Mucosa of descending colon (tissue), 3 donors: Measurements from ENCODE around the gene ACYP2. TPM values are rescaled to one million over a fixed set of nuclear protein-coding genes. Genes with fewer than 3 reads are reported as not detected.
"Not testable (repeated sequence)": the region's sequence is repeated elsewhere in the genome, so short reads cannot be mapped to it uniquely, and the experiment has no call there.

Experiments used
- ATAC-seq: fragments of 200-7000 bp; cut with Tn5 transposase; one replicate; pipeline ENCODE4 v1.9.1; 2020; ENCODE audit warnings: mild to moderate bottlenecking, moderate library complexity
- DNase-seq, 3 donors: peaks; one replicate each; pipeline ENCODE4 v3.0.0-alpha.2; 2020
- H3K36me3 ChIP-seq: fragments of 200-600 bp; one replicate; pipeline ENCODE4 v1.8.0; 2021; ENCODE audit warnings: low read depth, mild to moderate bottlenecking
- H3K4me1 ChIP-seq: fragments of 200-600 bp; one replicate; pipeline ENCODE4 v1.8.0; 2021; ENCODE audit warnings: low read depth, mild to moderate bottlenecking
- H3K4me3 ChIP-seq: fragments of 200-600 bp; one replicate; pipeline ENCODE4 v1.8.0; 2021; ENCODE audit warnings: mild to moderate bottlenecking
- H3K9me3 ChIP-seq: fragments of 200-600 bp; one replicate; pipeline ENCODE4 v1.8.0; 2021; ENCODE audit warnings: mild to moderate bottlenecking
- intact Hi-C, 2 donors: fragments of 100-400 bp; cut with DNase I in 1 of 2; cut with micrococcal nuclease in 1 of 2; formaldehyde crosslinking; loops; one replicate each; pipeline versions ENCODE4 v1.11.0 to v1.11.1; 2022; cut with DNase I, micrococcal nuclease
- total RNA-seq, 3 donors: library from RNA; stranded (reverse); fragmentation: NEBNext Ultra II Directional in 2 of 3; extraction: Animal tissue kit (Norgen Biotek cat#: 25700) in 2 of 3; gene quantifications; one replicate each; pipeline versions ENCODE4 v1.2.1 to v1.2.4, GENCODE V29; 2021 to 2023
- TF ChIP-seq, protein P1 (sequence below): fragments of 200-600 bp; IDR thresholded peaks from one replicate; pipeline ENCODE4 v1.8.0; 2022; ENCODE audit warnings: antibody characterized with exemption, mild to moderate bottlenecking
- donor health status: DM: no; HTN: no; CAD: no; lungs with moderate emphysema.
- donor health status: DM: no; HTN: no; CAD: no.
- donor health status: DM: no; HTN: yes; CAD: no.

ACYP2 gene
- total RNA-seq, 3 donors from 2014 or later, result 10.7 to 17.8 (median 13.8) TPM

- no peak for DNase-seq
- no peaks in the 10 kb centered on the region for H3K36me3 ChIP-seq
- intact Hi-C loops, result no loop called here
- no peak for ATAC-seq
- no peaks in the 10 kb centered on the region for H3K9me3 ChIP-seq
- H3K4me1 ChIP-seq, result no peaks in the 10 kb centered on the region
- H3K4me3 ChIP-seq, result no peak overlapping the region
- TF ChIP-seq, protein P1, sequence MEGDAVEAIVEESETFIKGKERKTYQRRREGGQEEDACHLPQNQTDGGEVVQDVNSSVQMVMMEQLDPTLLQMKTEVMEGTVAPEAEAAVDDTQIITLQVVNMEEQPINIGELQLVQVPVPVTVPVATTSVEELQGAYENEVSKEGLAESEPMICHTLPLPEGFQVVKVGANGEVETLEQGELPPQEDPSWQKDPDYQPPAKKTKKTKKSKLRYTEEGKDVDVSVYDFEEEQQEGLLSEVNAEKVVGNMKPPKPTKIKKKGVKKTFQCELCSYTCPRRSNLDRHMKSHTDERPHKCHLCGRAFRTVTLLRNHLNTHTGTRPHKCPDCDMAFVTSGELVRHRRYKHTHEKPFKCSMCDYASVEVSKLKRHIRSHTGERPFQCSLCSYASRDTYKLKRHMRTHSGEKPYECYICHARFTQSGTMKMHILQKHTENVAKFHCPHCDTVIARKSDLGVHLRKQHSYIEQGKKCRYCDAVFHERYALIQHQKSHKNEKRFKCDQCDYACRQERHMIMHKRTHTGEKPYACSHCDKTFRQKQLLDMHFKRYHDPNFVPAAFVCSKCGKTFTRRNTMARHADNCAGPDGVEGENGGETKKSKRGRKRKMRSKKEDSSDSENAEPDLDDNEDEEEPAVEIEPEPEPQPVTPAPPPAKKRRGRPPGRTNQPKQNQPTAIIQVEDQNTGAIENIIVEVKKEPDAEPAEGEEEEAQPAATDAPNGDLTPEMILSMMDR, result no peak
Measured at GRCh38 chr2:54088719-54089118, 26.7 kb upstream of the ACYP2 start.

- Histone ChIP-seq H3K9me3 (no peaks in the 10 kb centered on the region), H3K4me1 (no peaks in the 10 kb centered on the region), H3K4me3 (no peak overlapping the region), H3K36me3 (no peaks in the 10 kb centered on the region)
- intact Hi-C loops, result no loop called here
- no peak for ATAC-seq
- no peak for DNase-seq
- TF ChIP-seq, protein P1, result no peak
Measured at GRCh38 chr2:54090521-54091117, 24.8 kb upstream of the ACYP2 start.

DNA sequence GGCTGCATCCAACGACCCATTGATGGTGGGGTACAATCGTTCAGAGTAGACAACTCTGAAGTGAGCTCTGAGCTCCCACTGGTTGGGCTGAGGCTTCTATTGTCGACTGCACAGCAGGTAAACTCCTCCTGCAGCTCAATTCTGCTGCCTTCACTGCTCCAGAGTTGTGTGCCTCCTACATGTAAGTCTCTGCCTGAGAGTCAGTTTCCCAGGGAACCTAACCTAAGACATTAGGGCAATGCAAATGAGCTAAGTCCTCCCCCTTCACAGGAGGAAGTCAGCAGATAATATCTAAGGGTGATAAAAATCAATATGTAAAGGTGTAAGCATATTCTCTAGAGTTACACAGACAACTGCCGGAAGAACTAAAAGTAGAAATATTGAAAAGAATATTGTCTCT lies 22.5 kb upstream of the ACYP2 start:
- Histone ChIP-seq H3K36me3 (no peaks in the 10 kb centered on the region), H3K4me3 (no peak overlapping the region), H3K4me1 (no peaks in the 10 kb centered on the region), H3K9me3 (no peaks in the 10 kb centered on the region)
- TF ChIP-seq, protein P1, result no peak
- no peak for DNase-seq
- intact Hi-C loops, result no loop called here
- peak; percentile 52 for ATAC-seq

DNA sequence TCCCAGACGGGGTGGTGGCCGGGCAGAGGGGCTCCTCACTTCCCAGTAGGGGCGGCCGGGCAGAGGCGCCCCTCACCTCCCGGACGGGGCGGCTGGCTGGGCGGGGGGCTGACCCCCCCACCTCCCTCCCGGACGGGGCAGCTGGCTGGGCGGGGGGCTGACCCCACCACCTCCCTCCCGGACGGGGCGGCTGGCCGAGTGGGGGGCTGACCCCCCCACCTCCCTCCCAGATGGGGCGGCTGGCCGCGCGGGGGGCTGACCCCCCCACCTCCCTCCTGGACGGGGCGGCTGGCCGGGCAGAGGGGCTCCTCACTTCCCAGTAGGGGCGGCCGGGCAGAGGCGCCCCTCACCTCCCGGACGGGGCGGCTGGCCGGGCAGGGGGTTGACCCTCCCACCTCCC lies 20.0 kb upstream of the ACYP2 start:
- DNase-seq, H3K36me3 ChIP-seq, H3K4me1 ChIP-seq, intact Hi-C loops, ATAC-seq, H3K4me3 ChIP-seq, H3K9me3 ChIP-seq: not testable (repeated sequence)

- ATAC-seq, H3K36me3 ChIP-seq, H3K9me3 ChIP-seq, H3K4me1 ChIP-seq, intact Hi-C loops, H3K4me3 ChIP-seq, DNase-seq: not testable (repeated sequence)
Measured at GRCh38 chr2:54096141-54096540, 19.3 kb upstream of the ACYP2 start.

DNA sequence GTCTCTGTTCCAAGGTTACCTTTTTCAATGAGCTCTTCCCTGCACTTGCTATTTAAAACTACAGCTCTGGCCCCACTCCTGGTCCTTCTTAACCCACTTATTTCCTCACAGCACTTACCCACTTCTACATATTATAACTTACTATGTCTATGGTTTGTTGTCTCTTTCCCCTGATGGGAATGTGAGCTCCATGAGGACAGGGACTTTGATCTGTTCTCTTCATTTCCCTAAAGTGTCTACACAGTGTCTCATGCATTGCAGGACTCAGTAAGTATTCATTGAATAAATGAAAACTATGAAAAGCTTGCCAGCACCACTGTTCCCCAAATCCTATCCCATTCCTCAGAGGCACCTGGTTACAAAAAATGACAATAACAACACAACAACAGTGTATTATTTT lies 18.3 kb upstream of the ACYP2 start:
- Histone ChIP-seq H3K36me3 (no peaks in the 10 kb centered on the region), H3K9me3 (no peaks in the 10 kb centered on the region), H3K4me1 (no peaks in the 10 kb centered on the region), H3K4me3 (no peak overlapping the region)
- DNase-seq, result no peak
- TF ChIP-seq, protein P1, result no peak
- no peak for ATAC-seq
- intact Hi-C loops, result no loop called here

GRCh38 chr2:54099370-54099769 lies 16.0 kb upstream of the ACYP2 start:
- Histone ChIP-seq H3K4me1 (no peaks in the 10 kb centered on the region), H3K4me3 (no peak overlapping the region), H3K9me3 (no peaks in the 10 kb centered on the region), H3K36me3 (no peaks in the 10 kb centered on the region)
- intact Hi-C loops, result no loop called here
- DNase-seq (no peak), ATAC-seq (no peak)
- TF ChIP-seq, protein P1, result no peak
